HUDEP-2 (cell line): ENCODE results near the gene LENG8.
"Not testable (repeated sequence)": the region's sequence is repeated elsewhere in the genome, so short reads cannot be mapped to it uniquely, and the experiment has no call there.

Experiments
- DNase-seq, 76 experiments: peaks; one replicate each; lab custom pipeline; 2025; ENCODE audit not compliant: unreplicated experiment in 76 of 76; lab: John Stamatoyannopoulos, UW

Gene LENG8

DNA sequence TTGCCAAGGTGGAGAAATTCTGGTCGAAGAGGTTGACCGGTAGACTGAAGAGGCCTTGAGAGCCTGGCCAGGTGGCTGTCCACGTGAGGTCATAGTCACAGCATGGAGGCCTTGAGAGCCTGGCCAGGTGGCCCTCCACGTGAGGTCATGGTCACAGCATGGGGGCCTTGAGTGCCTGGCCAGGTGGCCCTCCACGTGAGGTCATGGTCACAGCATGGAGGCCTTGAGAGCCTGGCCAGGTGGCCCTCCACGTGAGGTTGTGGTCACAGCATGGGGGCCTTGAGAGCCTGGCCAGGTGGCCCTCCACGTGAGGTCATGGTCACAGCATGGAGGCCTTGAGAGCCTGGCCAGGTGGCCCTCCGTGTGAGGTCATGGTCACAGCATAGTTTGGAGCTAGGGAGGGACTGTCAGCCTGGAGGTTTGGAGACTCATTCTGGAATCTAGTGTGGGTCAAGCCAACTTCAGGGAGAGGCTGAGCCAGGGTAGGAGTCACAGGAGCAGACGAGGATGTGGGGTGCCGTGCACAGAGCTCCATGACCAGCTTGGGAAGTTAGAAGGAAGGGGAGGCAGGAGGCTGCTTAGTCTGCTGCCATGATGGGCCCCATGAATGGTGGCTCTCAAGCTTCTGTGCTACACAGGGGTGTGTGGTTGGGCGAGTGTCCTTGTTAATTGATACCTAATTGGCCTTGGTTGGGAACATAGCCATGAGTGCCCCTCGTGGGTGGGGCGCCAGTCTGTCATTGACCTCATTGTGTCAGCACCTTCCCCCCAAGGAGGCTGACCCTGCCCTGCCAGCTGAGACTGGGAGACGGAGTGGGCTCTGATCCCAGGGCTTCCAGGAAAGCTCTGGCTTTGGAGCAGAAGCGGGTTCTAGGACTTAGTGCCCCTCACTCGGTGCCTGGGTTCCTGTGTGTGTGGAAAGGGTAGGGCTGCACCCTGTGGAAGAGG, 10.6 kb downstream of the LENG8 start:
- DNase-seq, result no peak

DNA sequence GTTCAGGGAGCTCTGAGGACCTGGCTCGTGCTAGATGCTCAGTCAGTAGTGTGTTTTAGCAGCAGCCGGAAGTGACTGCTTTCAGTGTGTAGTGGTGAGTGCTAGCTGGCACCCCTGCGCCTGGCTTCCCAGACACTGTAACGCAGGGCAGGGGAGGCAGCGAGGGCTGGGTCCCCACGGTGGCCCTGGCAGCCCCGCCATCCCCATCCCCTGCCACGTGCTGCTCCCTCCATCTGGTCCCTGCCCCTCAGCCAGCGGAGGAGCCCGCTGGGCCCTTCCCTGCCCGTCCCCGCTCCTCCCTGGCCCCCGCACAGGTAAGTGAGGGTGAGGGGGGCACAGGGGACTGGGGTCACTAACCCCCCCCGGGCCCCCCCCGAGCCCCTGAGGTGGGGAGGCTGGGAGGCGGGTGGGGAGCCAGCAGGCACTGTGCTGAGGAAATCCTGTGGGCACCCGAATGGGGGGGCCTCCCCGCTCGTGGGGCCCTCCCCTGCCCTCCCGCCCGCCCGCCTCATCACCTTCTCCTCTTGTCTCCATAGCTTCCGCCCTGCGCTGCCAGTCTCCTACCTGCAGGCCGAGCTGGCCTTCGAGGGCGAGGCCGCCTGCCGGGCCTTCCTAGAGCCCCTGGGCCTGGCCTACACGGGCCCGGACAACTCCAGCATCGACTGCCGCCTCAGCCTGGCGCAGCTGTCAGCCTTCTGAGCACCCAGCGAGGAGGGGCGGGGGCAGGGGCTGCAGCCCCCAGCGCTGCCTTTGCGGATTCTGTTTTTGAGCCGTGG, 11.4 kb downstream of the LENG8 start:
- no peak for DNase-seq

DNA sequence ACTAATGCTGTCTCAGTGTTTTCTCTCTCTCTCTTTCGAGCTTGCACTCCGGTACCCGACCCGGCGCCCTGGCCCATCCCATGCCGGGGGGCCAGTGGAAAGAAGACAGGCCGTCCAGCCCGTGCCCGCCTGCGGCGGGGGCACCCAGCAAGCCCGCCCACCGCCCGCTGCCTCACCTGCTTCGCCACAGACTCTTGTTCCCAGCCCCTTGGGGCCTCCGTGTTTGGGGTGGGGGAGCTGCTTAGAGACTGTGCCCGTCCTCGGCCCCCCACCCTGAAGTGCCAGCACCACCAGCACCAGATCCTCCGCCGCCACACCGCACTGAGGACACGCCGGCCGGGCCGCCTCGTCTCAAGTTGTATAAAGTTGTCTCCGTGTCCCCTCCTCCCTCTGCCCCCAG, 12.2 kb downstream of the LENG8 start:
- DNase-seq, result no peak

GRCh38 chr19:54461613-54462012, 12.6 kb downstream of the LENG8 start:
- DNase-seq, result no peak

- peak in 13 of 76 experiments; percentile 10 to 74 (median 49) for DNase-seq
Observed at GRCh38 chr19:54462047-54462654, 13.2 kb downstream of the LENG8 start.

DNA sequence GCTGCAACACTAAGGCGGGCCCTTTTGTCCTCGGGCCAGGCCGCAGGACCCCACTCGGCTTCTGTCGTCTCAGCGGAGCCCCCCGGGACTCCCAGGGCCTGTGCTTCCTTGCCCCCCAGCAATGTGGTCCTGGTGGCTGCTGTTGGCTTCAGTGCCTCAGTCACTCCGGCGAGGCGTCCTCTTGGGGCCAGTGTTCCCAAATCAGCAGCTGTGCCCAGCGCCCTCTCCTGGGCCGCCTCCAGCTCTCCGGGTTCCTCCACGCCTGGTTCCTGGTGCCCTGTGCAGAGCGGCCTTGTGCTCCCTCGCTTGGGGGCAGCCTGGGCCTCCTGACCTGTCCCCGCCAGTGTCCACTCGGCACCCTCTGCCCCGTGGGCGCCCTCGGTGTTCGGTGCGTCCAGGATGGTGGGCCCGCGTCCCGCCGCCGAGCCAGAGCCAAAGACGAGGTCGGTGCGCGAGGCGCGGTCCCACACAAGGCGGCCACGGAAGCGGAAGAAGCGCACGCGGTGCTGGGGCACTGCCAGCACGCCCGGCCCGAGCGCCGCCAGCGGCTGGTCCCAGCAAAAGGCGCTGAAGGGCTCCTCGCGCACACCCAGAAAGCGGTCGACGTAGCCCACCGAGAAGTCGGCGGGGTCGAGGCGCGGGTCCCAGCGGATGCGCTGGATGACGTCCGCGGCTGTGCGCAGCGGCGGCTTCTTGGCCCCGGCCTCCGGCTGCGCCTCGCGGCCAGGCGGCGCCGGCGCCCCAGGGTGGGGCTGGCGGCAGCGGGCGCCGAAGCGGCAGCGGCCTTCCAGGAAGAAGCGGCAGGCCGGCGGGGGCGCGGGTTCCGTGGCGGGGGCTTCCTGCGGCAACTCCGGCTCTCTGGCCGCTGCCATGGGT, 13.9 kb downstream of the LENG8 start:
- peak in 69 of 76 experiments; percentile 33 to 92 (median 73) for DNase-seq

DNA sequence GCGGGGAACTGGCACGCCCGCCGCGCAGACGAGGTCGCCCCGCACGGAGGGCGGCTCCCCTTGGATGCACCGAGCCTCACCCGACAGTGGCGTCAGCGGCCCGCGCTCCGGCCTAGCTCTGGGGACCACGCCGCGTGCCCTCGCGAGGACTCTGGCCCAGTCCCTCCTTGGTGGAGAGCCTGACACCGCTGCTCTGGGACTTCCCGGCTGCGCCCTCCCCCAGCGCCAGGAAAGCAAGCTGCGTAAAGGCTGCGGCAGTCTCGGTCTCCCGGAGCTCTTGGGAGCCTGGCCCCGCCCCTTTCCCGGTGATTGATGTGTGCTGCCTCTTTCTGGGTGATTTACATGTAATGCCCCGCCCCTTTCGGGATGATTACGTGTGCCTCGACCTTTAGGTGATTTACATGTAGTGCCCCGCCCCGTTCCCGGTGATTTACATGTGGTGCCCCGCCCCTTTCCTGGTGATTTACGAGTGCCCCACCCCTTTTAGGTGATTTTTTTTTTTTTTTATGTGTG, 14.6 kb downstream of the LENG8 start, which contains the start of gene LENG9:
Gene LENG9 (minus strand): TSS at position 248 of the 513 bp plus-strand sequence. CDS start 252 bp downstream, outside the sequence.
- peak; percentile 91 to 100 (median 99) for DNase-seq

DNA sequence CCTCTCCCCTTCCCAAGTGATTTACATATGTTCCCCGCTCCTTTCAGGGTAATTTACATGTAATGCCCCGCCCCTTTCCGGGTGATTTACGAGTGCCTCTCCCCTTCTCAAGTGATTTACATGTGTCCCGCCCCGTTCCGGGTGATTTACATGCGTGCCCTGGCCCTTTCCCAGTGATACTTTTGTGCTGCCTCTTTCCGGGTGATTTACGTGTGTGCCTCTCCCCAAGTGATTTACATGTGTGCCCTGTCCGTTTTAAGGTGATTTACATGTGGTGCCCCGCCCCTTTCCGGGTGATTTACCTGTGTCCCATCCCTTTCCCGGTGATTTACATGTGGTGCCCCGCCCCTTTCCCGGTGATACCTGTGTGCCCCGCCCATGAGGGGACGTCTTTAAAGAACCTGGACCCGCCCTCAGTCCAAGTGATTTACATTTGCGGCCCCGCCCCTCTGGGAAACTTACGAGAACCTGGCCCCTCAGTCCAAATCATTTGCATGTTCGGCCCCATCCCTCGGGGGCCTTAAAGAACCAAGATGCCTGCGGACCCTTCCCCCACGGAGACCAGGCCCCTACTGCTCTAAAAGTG, 15.1 kb downstream of the LENG8 start:
- peak in 74 of 76 experiments; percentile 83 to 99 (median 97) for DNase-seq

- peak; percentile 58 to 99 (median 96) for DNase-seq
Observed at GRCh38 chr19:54464630-54465425, 15.8 kb downstream of the LENG8 start.

DNA sequence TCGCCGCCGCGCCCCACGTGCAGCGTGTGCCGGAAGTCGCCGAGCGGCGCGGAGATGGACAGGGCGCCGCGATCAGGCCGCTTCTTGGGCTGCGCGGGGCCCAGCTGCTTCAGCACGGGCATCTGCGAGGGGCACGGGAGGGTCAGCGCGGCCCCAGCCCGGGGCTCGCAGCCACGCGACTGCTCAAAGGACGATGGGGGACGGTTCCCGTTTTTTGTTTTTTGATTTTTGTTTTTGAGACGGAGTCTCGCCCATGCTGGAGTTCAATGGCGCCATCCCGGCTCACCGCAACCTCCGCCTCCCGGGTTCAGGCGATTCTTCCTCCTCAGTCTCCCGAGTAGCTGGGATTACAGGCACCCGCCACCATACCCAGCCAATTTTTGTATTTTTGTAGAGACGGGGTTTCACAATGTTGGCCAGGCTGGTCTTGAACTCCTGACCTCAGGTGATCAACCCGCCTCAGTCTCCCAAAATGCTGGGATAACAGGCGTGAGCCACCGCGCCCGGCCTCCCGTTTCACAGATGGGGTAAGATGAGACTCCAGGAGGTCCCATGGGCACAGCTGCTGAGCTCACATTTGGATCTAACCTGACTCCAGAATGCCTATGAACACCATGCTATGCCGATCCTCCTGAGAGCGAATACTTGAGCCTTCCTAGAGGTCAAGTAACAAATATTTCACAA, 16.6 kb downstream of the LENG8 start:
- DNase-seq, result peak in 33 of 76 experiments; percentile 30 to 76 (median 48)

DNA sequence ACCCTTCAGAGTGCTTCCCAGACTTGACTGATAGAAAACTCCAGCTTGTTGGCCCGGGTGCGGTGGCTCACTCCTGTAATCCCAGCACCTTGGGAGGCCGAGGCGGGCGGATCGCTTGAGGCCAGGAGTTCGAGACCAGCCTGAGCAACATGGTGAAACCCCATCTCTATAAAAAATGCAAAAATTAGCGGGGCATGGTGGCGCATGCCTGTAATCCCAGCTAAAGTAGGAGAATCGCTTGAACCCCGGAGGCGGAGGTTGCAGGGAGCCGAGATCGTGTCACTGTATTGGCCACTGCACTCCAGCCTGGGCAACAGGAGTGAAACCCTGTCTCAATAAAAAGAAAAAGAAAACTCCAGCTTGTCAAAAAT, 17.1 kb downstream of the LENG8 start:
- not testable (repeated sequence) for DNase-seq

GRCh38 chr19:54469496-54469934, 20.5 kb downstream of the LENG8 start:
- DNase-seq, result no peak

- DNase-seq, result no peak
Observed at GRCh38 chr19:54470276-54470887, 21.4 kb downstream of the LENG8 start.

- peak in 1 of 76 experiments; percentile 21 for DNase-seq
Observed at GRCh38 chr19:54470991-54471782, 22.2 kb downstream of the LENG8 start.

GRCh38 chr19:54473071-54473891, 24.3 kb downstream of the LENG8 start, which contains the start of gene CDC42EP5:
CDC42EP5 (minus strand) TSS chr19:54473296; CDS start chr19:54465547, 7,749 bp downstream.
- peak in 1 of 76 experiments; percentile 13 for DNase-seq

- no peak for DNase-seq
Observed at GRCh38 chr19:54473892-54474372, 24.9 kb downstream of the LENG8 start.
